ENCODE results near the gene UQCC2. TPM values are rescaled to one million over a fixed set of nuclear protein-coding genes. Genes with fewer than 3 reads are reported as not detected.

UQCC2 gene
- total and polyA plus RNA-seq, 2 of the 4 experiments (the other 2 are of a cell fraction), result 13.8 to 34.5 TPM

GRCh38 chr6:33695451-33695887 lies 16.0 kb downstream of the UQCC2 start:
- dilution Hi-C loops (cut with HindIII; ENCODE audit: low sequenced_read_pairs, unreplicated experiment), result no loop called here
- DNase-seq, result no peak

More at GRCh38 chr6:33695451-33695887, 16.0 kb downstream of the UQCC2 start:
- no peak for ATAC-seq (ENCODE audit: low read depth)
- in situ Hi-C loops (cut with MboI; ENCODE audit: low sequenced_read_pairs) (no loop called here), intact Hi-C loops (cut with micrococcal nuclease) (no loop called here)
- ChIA-PET POLR2A (ENCODE audit: unreplicated experiment) (no interaction called here), CTCF (interaction anchor here (1.0 kb wide), 1 partner anchor 16 kb away, joined by 3 read pairs; the partner anchor contains the start of gene UQCC2)
- TF ChIP-seq MAFK (IDR thresholded peaks at IDR 0.05; ENCODE audit: low read depth, low read length) (no peak), MAZ (IDR thresholded peaks at IDR 0.05; ENCODE audit: borderline replicate concordance, low read depth, low read length) (no peak), RCOR1 (IDR thresholded peaks at IDR 0.05; ENCODE audit: insufficient replicate concordance, low read length) (no peak), RAD21 (IDR thresholded peaks at IDR 0.05; ENCODE audit: low read length) (no peak), POLR2A (IDR thresholded peaks at IDR 0.05; ENCODE audit: low read depth, low read length) (no peak), CEBPB (IDR thresholded peaks at IDR 0.05; ENCODE audit: low read depth, low read length) (no peak), NFE2L2 (IDR thresholded peaks at IDR 0.05; ENCODE audit: low read depth, low read length) (no peak), USF2 (IDR thresholded peaks at IDR 0.05; ENCODE audit: low read depth, low read length) (no peak), BHLHE40 (IDR thresholded peaks at IDR 0.05; ENCODE audit: low read depth, low read length) (no peak), FOS (IDR thresholded peaks at IDR 0.05; ENCODE audit: low read depth, low read length) (no peak), CHD1 (IDR thresholded peaks at IDR 0.05; ENCODE audit: low read depth, low read length) (no peak), MXI1 (IDR thresholded peaks at IDR 0.05; ENCODE audit: borderline replicate concordance, low read depth, low read length) (no peak), RFX5 (IDR thresholded peaks at IDR 0.05; ENCODE audit: low read depth, low read length) (no peak), SMC3 (IDR thresholded peaks at IDR 0.05; ENCODE audit: low read depth, low read length) (no peak)
- TF ChIP-seq, protein P1, sequence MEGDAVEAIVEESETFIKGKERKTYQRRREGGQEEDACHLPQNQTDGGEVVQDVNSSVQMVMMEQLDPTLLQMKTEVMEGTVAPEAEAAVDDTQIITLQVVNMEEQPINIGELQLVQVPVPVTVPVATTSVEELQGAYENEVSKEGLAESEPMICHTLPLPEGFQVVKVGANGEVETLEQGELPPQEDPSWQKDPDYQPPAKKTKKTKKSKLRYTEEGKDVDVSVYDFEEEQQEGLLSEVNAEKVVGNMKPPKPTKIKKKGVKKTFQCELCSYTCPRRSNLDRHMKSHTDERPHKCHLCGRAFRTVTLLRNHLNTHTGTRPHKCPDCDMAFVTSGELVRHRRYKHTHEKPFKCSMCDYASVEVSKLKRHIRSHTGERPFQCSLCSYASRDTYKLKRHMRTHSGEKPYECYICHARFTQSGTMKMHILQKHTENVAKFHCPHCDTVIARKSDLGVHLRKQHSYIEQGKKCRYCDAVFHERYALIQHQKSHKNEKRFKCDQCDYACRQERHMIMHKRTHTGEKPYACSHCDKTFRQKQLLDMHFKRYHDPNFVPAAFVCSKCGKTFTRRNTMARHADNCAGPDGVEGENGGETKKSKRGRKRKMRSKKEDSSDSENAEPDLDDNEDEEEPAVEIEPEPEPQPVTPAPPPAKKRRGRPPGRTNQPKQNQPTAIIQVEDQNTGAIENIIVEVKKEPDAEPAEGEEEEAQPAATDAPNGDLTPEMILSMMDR (conservative IDR thresholded peaks at IDR 0.05; ENCODE audit: low read depth, low read length), result no peak
- TF ChIP-seq, protein P2, sequence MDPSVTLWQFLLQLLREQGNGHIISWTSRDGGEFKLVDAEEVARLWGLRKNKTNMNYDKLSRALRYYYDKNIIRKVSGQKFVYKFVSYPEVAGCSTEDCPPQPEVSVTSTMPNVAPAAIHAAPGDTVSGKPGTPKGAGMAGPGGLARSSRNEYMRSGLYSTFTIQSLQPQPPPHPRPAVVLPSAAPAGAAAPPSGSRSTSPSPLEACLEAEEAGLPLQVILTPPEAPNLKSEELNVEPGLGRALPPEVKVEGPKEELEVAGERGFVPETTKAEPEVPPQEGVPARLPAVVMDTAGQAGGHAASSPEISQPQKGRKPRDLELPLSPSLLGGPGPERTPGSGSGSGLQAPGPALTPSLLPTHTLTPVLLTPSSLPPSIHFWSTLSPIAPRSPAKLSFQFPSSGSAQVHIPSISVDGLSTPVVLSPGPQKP (IDR thresholded peaks at IDR 0.05; ENCODE audit: borderline replicate concordance, low read depth, low read length), result no peak
- no peak overlapping the region for H2BK20ac ChIP-seq (ENCODE audit: low read depth, low read length)
- H3K9me1 ChIP-seq (ENCODE audit: insufficient read depth, low read length), result peaks cover 21% of the 10 kb centered on the region
- H3K23ac ChIP-seq (ENCODE audit: low read depth, low read length), result no peak overlapping the region
- peak overlapping the region; percentile 2; the same call in 1 of the 2 replicates for H2AK5ac ChIP-seq (ENCODE audit: low read depth, low read length)
- H2AFZ ChIP-seq (replicated peaks; ENCODE audit: low read length, poor library complexity), result no peak overlapping the region
- H3K9ac ChIP-seq (ENCODE audit: low read depth, low read length), result no peak overlapping the region
- BruUV-seq (replicated peaks), result no TSS peak
- peaks cover 20% of the 10 kb centered on the region for H3K4me1 ChIP-seq (ENCODE audit: control insufficient read depth, insufficient read depth, low read length)
- H3K18ac ChIP-seq (ENCODE audit: low read depth, low read length), result no peak overlapping the region
- H3K27me3 ChIP-seq (ENCODE audit: control insufficient read depth, insufficient read depth, low read length), result no peaks in the 10 kb centered on the region
- H4K5ac ChIP-seq (ENCODE audit: low read depth, low read length), result no peak overlapping the region
- H3K36me3 ChIP-seq (ENCODE audit: control insufficient read depth, insufficient read depth, low read length), result peaks cover 18% of the 10 kb centered on the region
- H2BK5ac ChIP-seq (ENCODE audit: low read depth, low read length, poor library complexity, severe bottlenecking), result no peak overlapping the region
- H3K56ac ChIP-seq (ENCODE audit: extremely low read depth, insufficient read depth, low read length), result no peak overlapping the region
- no peak overlapping the region for H3K4me3 ChIP-seq (ENCODE audit: insufficient read depth, low read depth, low read length)
- no peak overlapping the region for H3K4me2 ChIP-seq (ENCODE audit: low read depth, low read length)
- WGBS, 2 experiments (ENCODE audit: extremely low coverage in 2 of 2, insufficient read length in 1 of 2), result 86% methylated on average over 7 of the region's 16 CpGs; no CpG with 5 or more reads in 1 of the 2 experiments
- peak overlapping the region; percentile 82; the same call in 1 of the 2 replicates for H3K14ac ChIP-seq (replicated peaks; ENCODE audit: low read depth, low read length)
- H3K9me3 ChIP-seq (ENCODE audit: control insufficient read depth, insufficient read depth, low read length), result no peaks in the 10 kb centered on the region
- peaks cover 0 to 31% of the 10 kb centered on the region in 2 experiments; a peak in 2 of 4 replicates for H3K79me1 ChIP-seq (ENCODE audit: low read depth in 1 of 2, low read length in 2 of 2)
- no peak overlapping the region for H2BK120ac ChIP-seq (ENCODE audit: low read depth, low read length)
- peak overlapping the region; percentile 90 for H2AK9ac ChIP-seq (replicated peaks; ENCODE audit: low read depth, low read length, poor library complexity)
- peak overlapping the region in 1 of 2 experiments; percentile 7; a peak in 1 of 4 replicates for H4K8ac ChIP-seq (ENCODE audit: low read depth in 2 of 2, low read length in 2 of 2)
- H3K4ac ChIP-seq (ENCODE audit: low read depth, low read length), result peak overlapping the region; percentile 66
- H2BK15ac ChIP-seq (ENCODE audit: low read depth, low read length), result no peak overlapping the region; the same call in 2 of the 3 replicates
- peaks cover 8% of the 10 kb centered on the region; the same call in 1 of the 2 replicates for H4K20me1 ChIP-seq (ENCODE audit: insufficient read depth, low read length)
- no peak overlapping the region for H4K91ac ChIP-seq (ENCODE audit: insufficient read depth, low read depth, low read length)
- no peak overlapping the region for H3K27ac ChIP-seq (ENCODE audit: insufficient read depth, low read length)

All from IMR-90 (cell line).